VCaP (cell line): Measurements from ENCODE around the gene ZNF350.
A peak's percentile ranks its signal among the peaks of the same experiment; 100 is the strongest.

Source experiments
- H3K27ac ChIP-seq: fragments of 450-650 bp; 2 replicates; pipeline ENCODE4 v1.5.1; 2017
- CTCF ChIP-seq: fragments of 450-650 bp; conservative IDR thresholded peaks from 2 replicates; pipeline ENCODE4 v1.5.1; 2017; ENCODE audit warnings: mild to moderate bottlenecking, moderate library complexity

Gene ZNF350

DNA sequence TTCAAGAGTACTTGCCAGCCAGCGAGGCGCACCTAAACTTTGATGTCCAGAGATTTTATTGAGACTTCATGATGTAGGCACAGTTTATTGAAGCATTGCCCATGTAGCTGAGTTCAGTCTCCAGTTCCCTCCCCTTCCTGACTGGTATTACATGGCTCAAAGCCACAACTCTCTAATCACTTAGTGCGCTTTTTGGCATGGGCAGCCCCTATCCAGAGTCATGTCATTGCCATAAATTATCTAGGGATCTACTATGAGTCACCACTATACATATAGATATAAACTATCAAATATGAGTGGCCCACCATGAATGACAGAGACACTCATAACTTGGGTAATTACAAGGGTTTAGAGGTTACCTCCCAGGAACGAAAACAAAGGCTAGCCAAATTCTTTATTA, 33.9 kb upstream of the ZNF350 start:
- peak overlapping the region; percentile 100 for H3K27ac ChIP-seq
- no peak for TF ChIP-seq CTCF

DNA sequence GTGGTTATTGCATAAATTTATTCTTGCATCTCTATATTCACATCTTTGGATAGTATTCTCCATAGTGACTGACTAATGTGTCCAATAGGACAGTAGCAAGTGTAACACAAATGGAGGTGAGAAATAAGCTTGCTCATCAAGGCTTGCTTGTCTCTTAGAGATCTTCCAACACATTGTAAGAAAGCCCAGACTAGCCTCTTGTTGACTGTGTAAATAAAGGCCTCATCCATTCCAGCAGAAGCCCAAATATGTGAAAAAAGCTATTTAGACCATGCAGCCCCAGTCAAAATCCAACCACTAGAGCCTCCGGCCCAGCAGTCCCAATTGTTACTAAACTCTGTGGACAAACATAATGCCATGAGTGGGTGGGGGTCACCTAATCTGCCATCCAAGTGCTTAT, 24.0 kb upstream of the ZNF350 start:
- peak overlapping the region; percentile 38 for H3K27ac ChIP-seq
- TF ChIP-seq CTCF = no peak

DNA sequence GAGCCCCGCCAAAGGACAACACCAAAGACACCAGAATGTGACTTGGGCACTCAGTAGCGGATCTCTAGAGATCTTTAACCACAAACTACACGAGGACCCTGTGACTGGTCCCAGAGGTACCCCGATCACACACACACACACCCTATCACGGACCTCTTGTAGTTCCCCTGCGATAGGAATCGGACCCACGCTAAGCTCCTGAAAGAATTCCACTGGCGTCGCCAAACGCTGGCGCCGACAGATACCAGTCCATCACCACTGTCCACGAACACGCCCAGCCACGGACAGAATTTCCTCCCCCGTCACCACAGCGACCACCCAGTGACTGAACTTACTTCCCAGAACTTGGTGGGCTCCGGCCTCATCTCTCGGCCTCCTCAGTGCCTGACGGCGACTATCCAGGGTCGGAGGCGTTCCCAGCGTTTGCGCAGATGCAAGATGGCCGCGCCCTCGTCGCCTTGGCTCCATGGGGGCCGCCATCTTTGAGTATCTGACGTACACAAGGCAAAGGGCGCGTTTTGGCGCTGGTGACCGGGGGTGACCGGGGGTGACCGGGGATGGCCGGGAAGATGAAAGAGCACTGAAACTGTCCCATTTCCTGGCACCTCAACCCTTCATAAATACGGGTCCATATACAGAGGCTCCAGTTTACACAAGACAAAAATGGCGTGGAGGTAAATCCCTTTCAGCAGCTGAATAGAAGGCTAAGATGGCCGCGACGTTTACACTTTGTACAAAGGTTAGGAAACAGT, 21.3 kb upstream of the ZNF350 start, which contains the start of gene ZNF615:
Gene ZNF615 (minus strand): TSS at position 406 of the 752 bp plus-strand sequence. CDS start 4,500 bp downstream, outside the sequence.
- peak within 1 kb of the TSS; percentile 92 for H3K27ac ChIP-seq
- no peak for TF ChIP-seq CTCF

DNA sequence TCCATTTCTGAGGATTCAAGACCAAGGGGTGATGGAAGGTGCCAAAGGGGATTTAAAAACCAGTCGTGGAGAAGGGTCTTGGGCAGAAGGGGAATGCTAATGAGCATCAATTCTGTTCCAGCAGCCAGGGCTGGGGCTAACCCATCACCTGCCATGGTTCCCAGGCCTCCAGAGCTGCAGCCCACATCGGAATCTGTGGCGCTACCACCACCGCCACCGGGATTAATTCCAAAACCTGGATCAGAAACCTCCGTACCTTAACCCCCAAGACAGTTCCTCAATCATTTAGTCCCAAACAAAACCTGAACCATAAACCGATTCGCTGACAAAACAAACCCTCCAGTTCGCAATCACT, 20.8 kb upstream of the ZNF350 start:
- TF ChIP-seq CTCF = no peak
- H3K27ac ChIP-seq = peak overlapping the region; percentile 92

- no peak overlapping the region for H3K27ac ChIP-seq
- TF ChIP-seq CTCF = no peak
Observed at GRCh38 chr19:51994048-51994644, 7.5 kb upstream of the ZNF350 start.

DNA sequence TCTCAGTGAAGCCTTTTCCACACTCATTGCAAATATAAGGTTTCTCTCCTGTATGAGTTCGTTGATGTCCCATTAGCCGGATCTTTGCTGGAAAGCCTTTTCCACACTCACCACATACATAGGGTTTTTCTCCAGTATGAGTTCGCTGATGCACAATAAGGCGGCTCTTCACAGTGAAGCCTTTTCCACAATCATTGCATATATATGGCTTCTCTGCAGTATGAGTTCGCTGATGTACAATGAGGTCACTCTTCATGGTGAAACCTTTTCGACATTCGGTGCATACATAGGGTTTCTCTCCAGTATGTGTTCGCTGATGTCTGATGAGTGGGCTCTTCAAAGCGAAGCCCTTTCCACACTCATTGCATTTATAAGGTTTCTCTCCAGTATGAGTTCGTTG, 6.8 kb upstream of the ZNF350 start:
- H3K27ac ChIP-seq = no peak overlapping the region
- no peak for TF ChIP-seq CTCF

DNA sequence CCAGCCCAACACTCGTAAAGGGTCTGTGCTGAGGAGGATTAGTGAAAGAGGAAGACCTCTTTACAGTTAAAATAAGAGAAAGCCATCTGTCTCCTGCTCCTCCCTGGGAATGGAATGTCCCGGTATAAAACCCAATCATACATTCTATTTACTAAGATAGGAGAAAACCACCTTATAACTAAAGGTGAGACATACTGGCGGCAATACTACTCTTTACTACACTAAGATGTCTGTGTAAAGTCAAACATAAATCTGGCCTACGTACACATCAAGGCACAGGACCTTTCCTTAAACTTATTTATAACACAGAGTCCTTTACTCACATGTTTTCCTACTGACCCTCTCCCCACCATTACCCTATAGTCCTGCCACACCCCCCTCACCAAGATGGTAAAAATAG, 3.3 kb downstream of the ZNF350 start:
- H3K27ac ChIP-seq = peak overlapping the region; percentile 99
- TF ChIP-seq CTCF = no peak

DNA sequence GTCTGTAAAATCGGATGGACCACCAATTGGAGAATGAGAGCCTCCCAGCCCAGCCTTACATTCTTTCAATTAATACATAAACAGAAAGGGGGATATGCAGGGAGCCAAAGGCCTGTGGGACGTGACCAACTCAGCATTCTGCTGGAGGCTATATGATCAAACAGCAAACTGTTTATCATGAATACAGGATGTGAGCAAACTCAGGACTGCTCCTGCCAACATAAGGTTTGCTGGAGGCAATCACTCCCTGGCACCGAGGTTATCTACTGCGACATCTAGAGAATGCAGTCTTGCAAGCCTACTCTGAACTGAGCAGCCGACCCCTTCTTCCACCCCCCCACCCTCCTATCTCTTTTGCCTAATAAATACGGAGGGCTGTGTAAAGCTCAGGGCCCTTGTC, 5.7 kb downstream of the ZNF350 start:
- peak overlapping the region; percentile 99 for H3K27ac ChIP-seq
